K562 (cell line): Measurements from ENCODE around the gene AIFM3. TPM values are rescaled to one million over a fixed set of nuclear protein-coding genes. Genes with fewer than 3 reads are reported as not detected.

Experiments used
- EGR1 ChIP-seq: fragments of 450-650 bp; conservative IDR thresholded peaks from 2 replicates; pipeline ENCODE4 v1.6.1; 2017; ENCODE audit warnings: mild to moderate bottlenecking
- FOXA3 ChIP-seq, 2 experiments: fragments of 450-650 bp in 1 of 2; sonication (generic) in 1 of 2; formaldehyde crosslinking; IDR thresholded peaks in 1 of 2; conservative IDR thresholded peaks in 1 of 2; 2 replicates each; pipeline versions ENCODE4 v1.4.0 to v1.8.0; 2020 to 2022; ENCODE audit warnings: mild to moderate bottlenecking in 2 of 2, missing genetic modification reagents in 1 of 2
- FOXM1 ChIP-seq, 2 experiments: fragments of 450-650 bp in 1 of 2; sonication (generic) in 1 of 2; formaldehyde crosslinking in 1 of 2; IDR thresholded peaks; 2 replicates each; pipeline versions ENCODE4 v1.6.1 to v1.9.0; 2017 to 2022; ENCODE audit warnings: low read depth in 2 of 2, mild to moderate bottlenecking in 2 of 2, missing genetic modification reagents in 1 of 2, moderate library complexity in 1 of 2
- GTF3C2 ChIP-seq: IDR thresholded peaks from 3 replicates; pipeline ENCODE4 v1.6.1; 2011; ENCODE audit warnings: borderline replicate concordance, mild to moderate bottlenecking, moderate library complexity; ENCODE audit not compliant: insufficient read length; ENCODE audit errors: extremely low read depth
- HNRNPL ChIP-seq: fragments of 200-400 bp; formaldehyde crosslinking; IDR thresholded peaks from 2 replicates; pipeline ENCODE4 v1.6.1; 2017; ENCODE audit warnings: low read depth, mild to moderate bottlenecking, low read length
- IRF1 ChIP-seq: sonication (generic); formaldehyde crosslinking; IDR thresholded peaks from 2 replicates; pipeline ENCODE4 v1.8.0; 2022; ENCODE audit warnings: missing genetic modification reagents, mild to moderate bottlenecking, borderline replicate concordance
- MTA1 ChIP-seq: fragments of 450-650 bp; IDR thresholded peaks from 2 replicates; pipeline ENCODE4 v1.6.1; 2017; ENCODE audit warnings: borderline replicate concordance
- SMARCA4 ChIP-seq: fragments of 450-650 bp; IDR thresholded peaks from 2 replicates; pipeline ENCODE4 v1.6.1; 2016
- SREBF2 ChIP-seq: sonication (generic); formaldehyde crosslinking; IDR thresholded peaks from 2 replicates; pipeline ENCODE4 v1.4.0; 2020; ENCODE audit warnings: mild to moderate bottlenecking, missing genetic modification reagents
- SRSF1 ChIP-seq: fragments of 200-400 bp; formaldehyde crosslinking; IDR thresholded peaks from 2 replicates; pipeline ENCODE4 v1.6.1; 2017; ENCODE audit warnings: mild to moderate bottlenecking, low read depth, low read length, moderate library complexity
- TRIM24 ChIP-seq, 2 experiments: fragments of 450-650 bp; IDR thresholded peaks; 2 replicates each; pipeline ENCODE4 v1.6.1; 2016
- ZNF408 ChIP-seq: fragments of 250-450 bp; sonication (Bioruptor Pico); IDR thresholded peaks from 2 replicates; pipeline ENCODE4 v1.4.0; 2020; ENCODE audit warnings: low read depth, mild to moderate bottlenecking, moderate library complexity
- polyA plus RNA-seq, 8 experiments: library from polyadenylated mRNA; depleted of rRNA in 4 of 8; stranded (reverse) in 5 of 8; unstranded in 3 of 8; fragments of >200 nt; fragmentation: Nextera tagmentation in 2 of 8; fragmentation: Illumina TruSeq in 1 of 8; extraction: Ambion mirVana in 2 of 8; extraction: Trizol in 1 of 8; gene quantifications; 2 replicates each; pipeline versions ENCODE4 v1.2.1 to v1.2.3, GENCODE V29; 2011 to 2014; ENCODE audit warnings: inconsistent platforms in 1 of 8, missing spikeins in 1 of 8
- total RNA-seq, 7 experiments: library from RNA; depleted of rRNA in 6 of 7; stranded (reverse); fragments of >200 nt in 6 of 7; fragmentation: Illumina TruSeq in 2 of 7; extraction: Trizol in 2 of 7; gene quantifications; 2 replicates each; pipeline versions ENCODE4 v1.2.1 to v1.2.3, GENCODE V29; 2011 to 2021; ENCODE audit warnings: low replicate concordance in 1 of 7
- TF ChIP-seq, protein P1 (sequence below): sonication (generic); formaldehyde crosslinking; IDR thresholded peaks from 2 replicates; pipeline ENCODE4 v1.9.0; 2022; ENCODE audit warnings: mild to moderate bottlenecking, missing genetic modification reagents
- TF ChIP-seq, protein P2 (sequence below): sonication (generic); formaldehyde crosslinking; IDR thresholded peaks from 2 replicates; pipeline ENCODE4 v1.8.0; 2022; ENCODE audit warnings: mild to moderate bottlenecking, low read depth, missing genetic modification reagents
- TF ChIP-seq, protein P3 (sequence below): fragments of 250-450 bp; sonication (Bioruptor Pico); IDR thresholded peaks from 2 replicates; pipeline ENCODE4 v1.8.0; 2022; ENCODE audit warnings: moderate library complexity, mild to moderate bottlenecking, inconsistent platforms
- TF ChIP-seq, protein P4 (sequence below): fragments of 450-650 bp; IDR thresholded peaks from 2 replicates; pipeline ENCODE4 v1.6.1; 2016; ENCODE audit warnings: missing biosample characterization, missing genetic modification characterization

Gene AIFM3
- total and polyA plus RNA-seq, 9 of the 15 experiments (the other 6 are each of a cell fraction or from before 2014, with no cell fraction given): 0.03 to 0.20 (median 0.07) TPM; not detected in 1

- TF ChIP-seq, protein P1, sequence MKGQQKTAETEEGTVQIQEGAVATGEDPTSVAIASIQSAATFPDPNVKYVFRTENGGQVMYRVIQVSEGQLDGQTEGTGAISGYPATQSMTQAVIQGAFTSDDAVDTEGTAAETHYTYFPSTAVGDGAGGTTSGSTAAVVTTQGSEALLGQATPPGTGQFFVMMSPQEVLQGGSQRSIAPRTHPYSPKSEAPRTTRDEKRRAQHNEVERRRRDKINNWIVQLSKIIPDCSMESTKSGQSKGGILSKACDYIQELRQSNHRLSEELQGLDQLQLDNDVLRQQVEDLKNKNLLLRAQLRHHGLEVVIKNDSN (CRISPR knock-in tag): no peak
- TF ChIP-seq SRSF1: no peak
- TF ChIP-seq GTF3C2: no peak
- TF ChIP-seq, protein P2, sequence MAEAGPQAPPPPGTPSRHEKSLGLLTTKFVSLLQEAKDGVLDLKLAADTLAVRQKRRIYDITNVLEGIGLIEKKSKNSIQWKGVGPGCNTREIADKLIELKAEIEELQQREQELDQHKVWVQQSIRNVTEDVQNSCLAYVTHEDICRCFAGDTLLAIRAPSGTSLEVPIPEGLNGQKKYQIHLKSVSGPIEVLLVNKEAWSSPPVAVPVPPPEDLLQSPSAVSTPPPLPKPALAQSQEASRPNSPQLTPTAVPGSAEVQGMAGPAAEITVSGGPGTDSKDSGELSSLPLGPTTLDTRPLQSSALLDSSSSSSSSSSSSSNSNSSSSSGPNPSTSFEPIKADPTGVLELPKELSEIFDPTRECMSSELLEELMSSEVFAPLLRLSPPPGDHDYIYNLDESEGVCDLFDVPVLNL (CRISPR knock-in tag): no peak
- TF ChIP-seq FOXA3 (CRISPR knock-in tag; conservative IDR thresholded peaks at IDR 0.05 in 1 of 2, IDR thresholded peaks at IDR 0.05 in 1 of 2): no peak
- TF ChIP-seq HNRNPL: no peak
- no peak for TF ChIP-seq MTA1
- no peak for TF ChIP-seq SREBF2 (CRISPR knock-in tag)
- TF ChIP-seq, protein P3, sequence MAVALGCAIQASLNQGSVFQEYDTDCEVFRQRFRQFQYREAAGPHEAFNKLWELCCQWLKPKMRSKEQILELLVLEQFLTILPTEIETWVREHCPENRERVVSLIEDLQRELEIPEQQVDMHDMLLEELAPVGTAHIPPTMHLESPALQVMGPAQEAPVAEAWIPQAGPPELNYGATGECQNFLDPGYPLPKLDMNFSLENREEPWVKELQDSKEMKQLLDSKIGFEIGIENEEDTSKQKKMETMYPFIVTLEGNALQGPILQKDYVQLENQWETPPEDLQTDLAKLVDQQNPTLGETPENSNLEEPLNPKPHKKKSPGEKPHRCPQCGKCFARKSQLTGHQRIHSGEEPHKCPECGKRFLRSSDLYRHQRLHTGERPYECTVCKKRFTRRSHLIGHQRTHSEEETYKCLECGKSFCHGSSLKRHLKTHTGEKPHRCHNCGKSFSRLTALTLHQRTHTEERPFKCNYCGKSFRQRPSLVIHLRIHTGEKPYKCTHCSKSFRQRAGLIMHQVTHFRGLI (CRISPR knock-in tag): 0 out of 2 replicates have a peak, but pooled peaks have one; percentile 20
- no peak for TF ChIP-seq IRF1
- TF ChIP-seq ZNF408: 0 out of 2 replicates have a peak, but pooled peaks have one; percentile 40
- no peak for TF ChIP-seq EGR1
- TF ChIP-seq TRIM24 (IDR thresholded peaks at IDR 0.05): no peak
- no peak for TF ChIP-seq SMARCA4
- TF ChIP-seq, protein P4, sequence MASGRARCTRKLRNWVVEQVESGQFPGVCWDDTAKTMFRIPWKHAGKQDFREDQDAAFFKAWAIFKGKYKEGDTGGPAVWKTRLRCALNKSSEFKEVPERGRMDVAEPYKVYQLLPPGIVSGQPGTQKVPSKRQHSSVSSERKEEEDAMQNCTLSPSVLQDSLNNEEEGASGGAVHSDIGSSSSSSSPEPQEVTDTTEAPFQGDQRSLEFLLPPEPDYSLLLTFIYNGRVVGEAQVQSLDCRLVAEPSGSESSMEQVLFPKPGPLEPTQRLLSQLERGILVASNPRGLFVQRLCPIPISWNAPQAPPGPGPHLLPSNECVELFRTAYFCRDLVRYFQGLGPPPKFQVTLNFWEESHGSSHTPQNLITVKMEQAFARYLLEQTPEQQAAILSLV (tag): no peak
- TF ChIP-seq FOXM1 (IDR thresholded peaks at IDR 0.05; ENCODE audit: low read depth): no peak
- TF ChIP-seq FOXM1 (CRISPR knock-in tag; IDR thresholded peaks at IDR 0.05; ENCODE audit: low read depth): no peak
Observed at GRCh38 chr22:20980938-20981722, 14.1 kb downstream of the AIFM3 start (continued).
